Measurements from ENCODE around the gene CFAP161.

DNA sequence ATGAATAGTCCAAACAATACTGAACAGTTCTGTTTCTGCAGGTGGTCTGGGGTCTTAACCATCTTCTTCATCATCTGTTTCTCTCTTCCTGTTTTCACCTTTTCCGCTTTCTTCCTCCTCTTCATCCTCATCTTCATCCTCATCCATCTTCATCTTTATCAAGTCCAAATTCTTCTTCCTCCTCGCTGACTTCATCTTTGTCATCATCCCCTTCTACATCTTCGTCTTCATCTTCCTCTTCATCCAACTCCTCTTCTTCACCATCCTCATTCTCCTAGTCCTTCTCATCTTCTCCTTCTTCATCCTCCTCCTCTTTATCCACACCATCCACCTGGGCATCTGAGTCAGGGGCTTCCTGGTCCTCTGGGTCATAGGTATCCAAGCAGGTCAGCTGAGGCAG lies 16.5 kb upstream of the CFAP161 start:
- TF ChIP-seq POLR2A (IDR thresholded peaks at IDR 0.05): no peak
- TF ChIP-seq, protein P1, sequence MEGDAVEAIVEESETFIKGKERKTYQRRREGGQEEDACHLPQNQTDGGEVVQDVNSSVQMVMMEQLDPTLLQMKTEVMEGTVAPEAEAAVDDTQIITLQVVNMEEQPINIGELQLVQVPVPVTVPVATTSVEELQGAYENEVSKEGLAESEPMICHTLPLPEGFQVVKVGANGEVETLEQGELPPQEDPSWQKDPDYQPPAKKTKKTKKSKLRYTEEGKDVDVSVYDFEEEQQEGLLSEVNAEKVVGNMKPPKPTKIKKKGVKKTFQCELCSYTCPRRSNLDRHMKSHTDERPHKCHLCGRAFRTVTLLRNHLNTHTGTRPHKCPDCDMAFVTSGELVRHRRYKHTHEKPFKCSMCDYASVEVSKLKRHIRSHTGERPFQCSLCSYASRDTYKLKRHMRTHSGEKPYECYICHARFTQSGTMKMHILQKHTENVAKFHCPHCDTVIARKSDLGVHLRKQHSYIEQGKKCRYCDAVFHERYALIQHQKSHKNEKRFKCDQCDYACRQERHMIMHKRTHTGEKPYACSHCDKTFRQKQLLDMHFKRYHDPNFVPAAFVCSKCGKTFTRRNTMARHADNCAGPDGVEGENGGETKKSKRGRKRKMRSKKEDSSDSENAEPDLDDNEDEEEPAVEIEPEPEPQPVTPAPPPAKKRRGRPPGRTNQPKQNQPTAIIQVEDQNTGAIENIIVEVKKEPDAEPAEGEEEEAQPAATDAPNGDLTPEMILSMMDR (IDR thresholded peaks at IDR 0.05): no peak
